ENCODE data around the gene TUBG2. TPM values are rescaled to one million over a fixed set of nuclear protein-coding genes. Genes with fewer than 3 reads are reported as not detected.
"Not testable (repeated sequence)": the region's sequence is repeated elsewhere in the genome, so short reads cannot be mapped to it uniquely, and the experiment has no call there.

TUBG2 gene
- total and polyA plus RNA-seq, 5 donors from 2014 or later, result 2.8 to 13.7 (median 3.9) TPM

- ATAC-seq (ENCODE audit: low read depth in 2 of 2) (no peak), DNase-seq (no peak)
- H3K9me3 Mint-ChIP-seq, result no peaks in the 10 kb centered on the region
- H3K27ac ChIP-seq (ENCODE audit: insufficient read depth, low read length, poor library complexity, severe bottlenecking), result no peak overlapping the region
- H3K27ac Mint-ChIP-seq, result no peak overlapping the region
- H3K4me3 Mint-ChIP-seq, result no peak overlapping the region
- H3K9me3 ChIP-seq (ENCODE audit: control insufficient read depth in 2 of 2, low read length in 2 of 2), result no peaks in the 10 kb centered on the region
- H3K27me3 ChIP-seq (ENCODE audit: control insufficient read depth, insufficient read depth, low read length), result no peaks in the 10 kb centered on the region
- peaks cover 0 to 4% (median 0%) of the 10 kb centered on the region in 4 donors for H3K4me1 Mint-ChIP-seq
- no peaks in the 10 kb centered on the region for H3K4me1 ChIP-seq (ENCODE audit: control insufficient read depth, insufficient read depth, low read length, poor library complexity, severe bottlenecking)
- no peaks in the 10 kb centered on the region for H3K36me3 ChIP-seq (ENCODE audit: control insufficient read depth, insufficient read depth, low read length)
- H3K27me3 Mint-ChIP-seq, result no peaks in the 10 kb centered on the region
- no peaks in the 10 kb centered on the region for H3K36me3 Mint-ChIP-seq
- no peak overlapping the region for H3K4me3 ChIP-seq (ENCODE audit: low read depth, low read length)
These were observed 35.8 kb upstream of the TUBG2 start for GRCh38 chr17:42623271-42623670.

GRCh38 chr17:42623732-42624596 lies 35.1 kb upstream of the TUBG2 start:
- Histone ChIP-seq H3K4me3 (ENCODE audit: low read depth, low read length) (no peak overlapping the region), H3K36me3 (ENCODE audit: control insufficient read depth, insufficient read depth, low read length) (no peaks in the 10 kb centered on the region), H3K9me3 (ENCODE audit: control insufficient read depth in 2 of 2, low read length in 2 of 2) (no peaks in the 10 kb centered on the region), H3K27ac (ENCODE audit: insufficient read depth, low read length, poor library complexity, severe bottlenecking) (no peak overlapping the region), H3K27me3 (ENCODE audit: control insufficient read depth, insufficient read depth, low read length) (no peaks in the 10 kb centered on the region), H3K4me1 (ENCODE audit: control insufficient read depth, insufficient read depth, low read length, poor library complexity, severe bottlenecking) (no peaks in the 10 kb centered on the region)
- no peak overlapping the region for H3K27ac Mint-ChIP-seq
- H3K4me1 Mint-ChIP-seq, result peaks cover 0 to 5% (median 0%) of the 10 kb centered on the region in 4 donors
- DNase-seq (peak in 1 of 3 donors; percentile 20), ATAC-seq (ENCODE audit: low read depth in 2 of 2) (no peak)
- no peaks in the 10 kb centered on the region for H3K27me3 Mint-ChIP-seq
- H3K9me3 Mint-ChIP-seq, result no peaks in the 10 kb centered on the region
- H3K4me3 Mint-ChIP-seq, result no peak overlapping the region
- no peaks in the 10 kb centered on the region for H3K36me3 Mint-ChIP-seq

- not testable (repeated sequence) for H3K27ac ChIP-seq (ENCODE audit: insufficient read depth, low read length, poor library complexity, severe bottlenecking); H3K9me3 ChIP-seq (ENCODE audit: control insufficient read depth in 2 of 2, low read length in 2 of 2); H3K36me3 ChIP-seq (ENCODE audit: control insufficient read depth, insufficient read depth, low read length); H3K27ac Mint-ChIP-seq; DNase-seq; H3K4me3 Mint-ChIP-seq; H3K27me3 Mint-ChIP-seq; H3K4me3 ChIP-seq (ENCODE audit: low read depth, low read length); H3K4me1 ChIP-seq (ENCODE audit: control insufficient read depth, insufficient read depth, low read length, poor library complexity, severe bottlenecking); ATAC-seq (ENCODE audit: low read depth in 2 of 2); H3K27me3 ChIP-seq (ENCODE audit: control insufficient read depth, insufficient read depth, low read length); H3K9me3 Mint-ChIP-seq; H3K36me3 Mint-ChIP-seq; H3K4me1 Mint-ChIP-seq
These were observed 31.9 kb upstream of the TUBG2 start for GRCh38 chr17:42627032-42627764.

GRCh38 chr17:42629411-42630009 lies 29.6 kb upstream of the TUBG2 start:
- DNase-seq, result no peak
- H3K4me3 Mint-ChIP-seq, result no peak overlapping the region
- no peaks in the 10 kb centered on the region for H3K36me3 ChIP-seq (ENCODE audit: control insufficient read depth, insufficient read depth, low read length)
- H3K9me3 Mint-ChIP-seq, result no peaks in the 10 kb centered on the region
- no peak overlapping the region for H3K27ac ChIP-seq (ENCODE audit: insufficient read depth, low read length, poor library complexity, severe bottlenecking)
- no peaks in the 10 kb centered on the region for H3K4me1 ChIP-seq (ENCODE audit: control insufficient read depth, insufficient read depth, low read length, poor library complexity, severe bottlenecking)
- no peaks in the 10 kb centered on the region for H3K27me3 Mint-ChIP-seq
- peaks cover 0 to 5% (median 2%) of the 10 kb centered on the region in 4 donors for H3K4me1 Mint-ChIP-seq
- no peak overlapping the region for H3K4me3 ChIP-seq (ENCODE audit: low read depth, low read length)
- no peak overlapping the region for H3K27ac Mint-ChIP-seq
- no peaks in the 10 kb centered on the region for H3K9me3 ChIP-seq (ENCODE audit: control insufficient read depth in 2 of 2, low read length in 2 of 2)
- no peak for ATAC-seq (ENCODE audit: low read depth in 2 of 2)
- no peaks in the 10 kb centered on the region for H3K36me3 Mint-ChIP-seq
- no peaks in the 10 kb centered on the region for H3K27me3 ChIP-seq (ENCODE audit: control insufficient read depth, insufficient read depth, low read length)

- Histone ChIP-seq H3K9me3 (ENCODE audit: control insufficient read depth in 2 of 2, low read length in 2 of 2) (no peaks in the 10 kb centered on the region), H3K36me3 (ENCODE audit: control insufficient read depth, insufficient read depth, low read length) (no peaks in the 10 kb centered on the region), H3K27me3 (ENCODE audit: control insufficient read depth, insufficient read depth, low read length) (no peaks in the 10 kb centered on the region), H3K4me1 (ENCODE audit: control insufficient read depth, insufficient read depth, low read length, poor library complexity, severe bottlenecking) (no peaks in the 10 kb centered on the region), H3K27ac (ENCODE audit: insufficient read depth, low read length, poor library complexity, severe bottlenecking) (no peak overlapping the region), H3K4me3 (ENCODE audit: low read depth, low read length) (no peak overlapping the region)
- Mint-ChIP-seq H3K27me3 (no peaks in the 10 kb centered on the region), H3K4me3 (peak overlapping the region in 1 of 4 donors; percentile 13), H3K9me3 (peaks cover 0 to 1% (median 0%) of the 10 kb centered on the region in 7 donors), H3K27ac (peak overlapping the region in 1 of 3 donors; percentile 49), H3K4me1 (peaks cover 0 to 5% (median 2%) of the 10 kb centered on the region in 4 donors), H3K36me3 (no peaks in the 10 kb centered on the region)
- DNase-seq (no peak), ATAC-seq (ENCODE audit: low read depth in 2 of 2) (no peak)
These were observed 26.1 kb upstream of the TUBG2 start for GRCh38 chr17:42632949-42633444.

GRCh38 chr17:42639525-42640113 lies 19.5 kb upstream of the TUBG2 start:
- no peak for DNase-seq
- Mint-ChIP-seq H3K27me3 (peaks cover 9% of the 10 kb centered on the region), H3K27ac (no peak overlapping the region), H3K9me3 (peaks cover 0 to 1% (median 0%) of the 10 kb centered on the region in 7 donors), H3K4me1 (peaks cover 0 to 5% (median 0%) of the 10 kb centered on the region in 4 donors), H3K36me3 (no peaks in the 10 kb centered on the region), H3K4me3 (no peak overlapping the region)
- no peaks in the 10 kb centered on the region for H3K9me3 ChIP-seq (ENCODE audit: control insufficient read depth in 2 of 2, low read length in 2 of 2)
- no peaks in the 10 kb centered on the region for H3K4me1 ChIP-seq (ENCODE audit: control insufficient read depth, insufficient read depth, low read length, poor library complexity, severe bottlenecking)
- no peak overlapping the region for H3K4me3 ChIP-seq (ENCODE audit: low read depth, low read length)
- H3K27ac ChIP-seq (ENCODE audit: insufficient read depth, low read length, poor library complexity, severe bottlenecking), result no peak overlapping the region
- H3K36me3 ChIP-seq (ENCODE audit: control insufficient read depth, insufficient read depth, low read length), result no peaks in the 10 kb centered on the region
- ATAC-seq (ENCODE audit: low read depth in 2 of 2), result no peak
- H3K27me3 ChIP-seq (ENCODE audit: control insufficient read depth, insufficient read depth, low read length), result no peaks in the 10 kb centered on the region

- Histone ChIP-seq H3K4me3 (ENCODE audit: low read depth, low read length) (no peak overlapping the region), H3K27ac (ENCODE audit: insufficient read depth, low read length, poor library complexity, severe bottlenecking) (no peak overlapping the region), H3K36me3 (ENCODE audit: control insufficient read depth, insufficient read depth, low read length) (no peaks in the 10 kb centered on the region), H3K9me3 (ENCODE audit: control insufficient read depth in 2 of 2, low read length in 2 of 2) (no peaks in the 10 kb centered on the region), H3K27me3 (ENCODE audit: control insufficient read depth, insufficient read depth, low read length) (no peaks in the 10 kb centered on the region), H3K4me1 (ENCODE audit: control insufficient read depth, insufficient read depth, low read length, poor library complexity, severe bottlenecking) (no peaks in the 10 kb centered on the region)
- Mint-ChIP-seq H3K4me3 (no peak overlapping the region), H3K4me1 (peaks cover 0 to 5% (median 0%) of the 10 kb centered on the region in 4 donors), H3K9me3 (peaks cover 0 to 1% (median 0%) of the 10 kb centered on the region in 7 donors), H3K36me3 (no peaks in the 10 kb centered on the region), H3K27ac (no peak overlapping the region), H3K27me3 (peaks cover 9% of the 10 kb centered on the region)
- DNase-seq, result no peak
- ATAC-seq (ENCODE audit: low read depth in 2 of 2), result no peak
These were observed 19.0 kb upstream of the TUBG2 start for GRCh38 chr17:42640121-42640520.

All from CD4-positive, CD25-positive, alpha-beta regulatory T cell (primary cell).